H1 (cell line): ENCODE data around the gene DNAH10. TPM values are rescaled to one million over a fixed set of nuclear protein-coding genes. Genes with fewer than 3 reads are reported as not detected.

Experiments used
- CTCF ChIA-PET: fragments of 300-600 bp; sonication (Branson Sonifier 250); formaldehyde crosslinking; loops from one replicate; lab custom pipeline; 2021; ENCODE audit not compliant: partially characterized antibody; lab: Charles Lee
- POLR2A ChIA-PET: fragments of 300-600 bp; sonication (Branson Sonifier 250); formaldehyde crosslinking; loops from one replicate; lab custom pipeline; 2021; ENCODE audit warnings: inconsistent platforms; ENCODE audit not compliant: partially characterized antibody; lab: Charles Lee
- DNase-seq, 2 experiments: peaks; one replicate each; pipeline versions ENCODE4 v3.0.0 to v3.0.0-alpha.2; 2010 to 2022; ENCODE audit warnings: low spot score in 2 of 2, low read depth in 1 of 2, mixed read lengths in 1 of 2
- FAIRE-seq: peaks from 2 replicates; lab custom pipeline; 2011; peaks lifted over from hg19 to GRCh38; lab: Jason Lieb, UNC
- H2AFZ ChIP-seq: 2 replicates; pipeline ENCODE4 v1.8.1; 2012; ENCODE audit warnings: low read length, inconsistent platforms
- H2AK5ac ChIP-seq: 2 replicates; pipeline ENCODE4 v1.6.1; 2013; ENCODE audit warnings: low read depth, low read length
- H2BK120ac ChIP-seq: replicated peaks from 2 replicates; pipeline ENCODE3; 2013; ENCODE audit warnings: low read depth, low read length, inconsistent platforms
- H2BK12ac ChIP-seq: 2 replicates; pipeline ENCODE4 v1.6.1; 2013; ENCODE audit warnings: low read depth, low read length
- H2BK15ac ChIP-seq: 2 replicates; pipeline ENCODE4 v1.6.1; 2013; ENCODE audit warnings: low read length
- H2BK20ac ChIP-seq: 2 replicates; pipeline ENCODE4 v1.6.1; 2013; ENCODE audit warnings: low read length
- H2BK5ac ChIP-seq: 2 replicates; pipeline ENCODE4 v1.6.1; 2013; ENCODE audit warnings: low read depth, low read length
- H3K14ac ChIP-seq: 2 replicates; pipeline ENCODE4 v1.6.1; 2013; ENCODE audit warnings: inconsistent platforms; ENCODE audit not compliant: insufficient read length
- H3K18ac ChIP-seq: 2 replicates; pipeline ENCODE4 v1.6.1; 2013; ENCODE audit warnings: low read length; ENCODE audit errors: extremely low read depth
- H3K23ac ChIP-seq: 2 replicates; pipeline ENCODE4 v1.6.1; 2013; ENCODE audit warnings: inconsistent platforms; ENCODE audit not compliant: insufficient read length
- H3K23me2 ChIP-seq: 2 replicates; pipeline ENCODE4 v1.6.1; 2013; ENCODE audit warnings: low read depth, low read length
- H3K27ac ChIP-seq: 2 replicates; pipeline ENCODE4 v1.6.1; 2011; ENCODE audit warnings: low read depth, low read length, inconsistent platforms
- H3K27me3 ChIP-seq, 4 experiments: replicated peaks in 1 of 4; 1 replicate in 1 of 4; 2 replicates in 3 of 4; pipeline versions ENCODE4 v1.6.1 to v1.8.1; 2011 to 2013; ENCODE audit warnings: low read length in 3 of 4, mild to moderate bottlenecking in 3 of 4, inconsistent platforms in 2 of 4, mixed read lengths in 2 of 4, moderate library complexity in 1 of 4; ENCODE audit not compliant: control insufficient read depth in 3 of 4, insufficient read depth in 3 of 4; ENCODE audit errors: extremely low read depth in 1 of 4
- H3K36me3 ChIP-seq, 4 experiments: 2 replicates each; pipeline versions ENCODE4 v1.6.1 to v1.8.1; 2011 to 2013; ENCODE audit warnings: mild to moderate bottlenecking in 4 of 4, low read length in 3 of 4, moderate library complexity in 2 of 4, control low read depth in 1 of 4, inconsistent platforms in 1 of 4; ENCODE audit not compliant: insufficient read depth in 4 of 4, control insufficient read depth in 2 of 4
- H3K4ac ChIP-seq: replicated peaks from 2 replicates; pipeline ENCODE3; 2013; ENCODE audit warnings: low read length, low read depth, mixed read lengths, inconsistent platforms; ENCODE audit not compliant: insufficient read length
- H3K4me1 ChIP-seq, 4 experiments: replicated peaks in 1 of 4; 1 replicate in 1 of 4; 2 replicates in 3 of 4; pipeline versions ENCODE4 v1.6.1 to v1.8.1; 2011 to 2013; ENCODE audit warnings: low read length in 3 of 4, inconsistent platforms in 2 of 4, mixed read lengths in 1 of 4; ENCODE audit not compliant: insufficient read depth in 4 of 4, control insufficient read depth in 3 of 4
- H3K4me2 ChIP-seq, 2 experiments: 2 replicates each; pipeline versions ENCODE4 v1.6.1 to v1.8.1; 2011 to 2013; ENCODE audit warnings: low read depth in 2 of 2, low read length in 2 of 2, control low read depth in 1 of 2, inconsistent platforms in 1 of 2, mild to moderate bottlenecking in 1 of 2; ENCODE audit not compliant: insufficient read depth in 1 of 2
- H3K4me3 ChIP-seq, 4 experiments: fragments of 200-600, 300-600 bp in 1 of 4; sonication (generic), shearing (Covaris generic), sonication (Bioruptor Twin) in 1 of 4; 2 replicates each; pipeline versions ENCODE4 v1.5.1 to v1.8.1; 2011 to 2016; ENCODE audit warnings: low read length in 4 of 4, low read depth in 3 of 4, control low read depth in 2 of 4, inconsistent platforms in 2 of 4, mild to moderate bottlenecking in 2 of 4, mixed read lengths in 1 of 4, moderate library complexity in 1 of 4; ENCODE audit not compliant: insufficient read depth in 2 of 4; ENCODE audit errors: extremely low read depth in 1 of 4
- H3K56ac ChIP-seq: replicated peaks from 2 replicates; pipeline ENCODE3; 2013; ENCODE audit warnings: low read depth, mild to moderate bottlenecking, mixed read lengths, low read length, inconsistent platforms; ENCODE audit not compliant: insufficient read length
- H3K79me1 ChIP-seq: 2 replicates; pipeline ENCODE4 v1.6.1; 2013; ENCODE audit warnings: low read depth, low read length, control low read depth
- H3K79me2 ChIP-seq, 2 experiments: 2 replicates each; pipeline versions ENCODE4 v1.6.1 to v1.8.1; 2012 to 2013; ENCODE audit warnings: low read length in 2 of 2, mild to moderate bottlenecking in 2 of 2, inconsistent platforms in 1 of 2; ENCODE audit not compliant: insufficient read depth in 2 of 2, control insufficient read depth in 1 of 2
- H3K9ac ChIP-seq, 4 experiments: replicated peaks in 1 of 4; 1 replicate in 1 of 4; 2 replicates in 3 of 4; pipeline versions ENCODE4 v1.6.1 to v1.8.1; 2011 to 2013; ENCODE audit warnings: low read depth in 3 of 4, low read length in 3 of 4, control low read depth in 2 of 4, mild to moderate bottlenecking in 2 of 4, moderate library complexity in 2 of 4, inconsistent platforms in 1 of 4; ENCODE audit errors: extremely low read depth in 1 of 4
- H3K9me3 ChIP-seq, 2 experiments: 2 replicates each; pipeline versions ENCODE4 v1.6.1 to v1.8.1; 2012 to 2013; ENCODE audit warnings: mild to moderate bottlenecking in 2 of 2, moderate library complexity in 2 of 2, control low read depth in 1 of 2, inconsistent platforms in 1 of 2, low read depth in 1 of 2, low read length in 1 of 2, mixed read lengths in 1 of 2; ENCODE audit not compliant: insufficient read depth in 2 of 2
- H4K20me1 ChIP-seq, 2 experiments: replicated peaks in 1 of 2; 2 replicates each; pipeline versions ENCODE3 to v1.8.1; 2011 to 2013; ENCODE audit warnings: inconsistent platforms in 2 of 2, low read length in 2 of 2, mild to moderate bottlenecking in 1 of 2; ENCODE audit not compliant: insufficient read depth in 2 of 2, control insufficient read depth in 1 of 2
- H4K5ac ChIP-seq: 2 replicates; pipeline ENCODE4 v1.6.1; 2013; ENCODE audit warnings: low read length, low read depth, mixed read lengths, inconsistent platforms; ENCODE audit not compliant: insufficient read length
- H4K8ac ChIP-seq: 2 replicates; pipeline ENCODE4 v1.8.0; 2013; ENCODE audit warnings: mild to moderate bottlenecking, moderate library complexity, low read length, inconsistent platforms; ENCODE audit not compliant: insufficient read depth; ENCODE audit errors: extremely low read depth
- H4K91ac ChIP-seq: replicated peaks from 2 replicates; pipeline ENCODE3; 2013; ENCODE audit warnings: low read length, mixed read lengths, inconsistent platforms; ENCODE audit not compliant: insufficient read length
- CHD1 ChIP-seq: IDR thresholded peaks from 2 replicates; pipeline ENCODE4 v1.6.1; 2012; ENCODE audit warnings: low read depth, low read length, improper control_type of control experiment
- GABPA ChIP-seq: IDR thresholded peaks from 2 replicates; pipeline ENCODE4 v1.6.1; 2011; ENCODE audit warnings: mild to moderate bottlenecking, low read length, moderate library complexity, borderline replicate concordance; ENCODE audit not compliant: insufficient read depth
- HDAC6 ChIP-seq: IDR thresholded peaks from one replicate; pipeline ENCODE4 v1.7.1; 2012; ENCODE audit warnings: low read depth, mild to moderate bottlenecking, inconsistent platforms, low read length, moderate library complexity
- MAFK ChIP-seq: IDR thresholded peaks from 2 replicates; pipeline ENCODE4 v1.6.1; 2012; ENCODE audit warnings: low read depth, mild to moderate bottlenecking, improper control_type of control experiment, low read length
- NRF1 ChIP-seq: IDR thresholded peaks from 2 replicates; pipeline ENCODE4 v1.6.1; 2011; ENCODE audit warnings: mild to moderate bottlenecking, low read depth, low read length, improper control_type of control experiment
- RBBP5 ChIP-seq: IDR thresholded peaks from 2 replicates; pipeline ENCODE4 v1.7.1; 2012; ENCODE audit warnings: low read depth, mild to moderate bottlenecking, inconsistent platforms, low read length, moderate library complexity, borderline replicate concordance
- RNF2 ChIP-seq: fragments of 200-900, 300-1000 bp; sonication (generic); IDR thresholded peaks from 2 replicates; pipeline ENCODE4 v1.7.1; 2016; ENCODE audit warnings: borderline replicate concordance, low read depth, mild to moderate bottlenecking, antibody characterized with exemption, low read length; ENCODE audit not compliant: poor library complexity, severe bottlenecking; ENCODE audit errors: missing control alignments
- WGBS, 2 experiments: shearing (Covaris generic) in 1 of 2; methylation state at CpG; one replicate each; pipeline versions ENCODE4 v1.1.6 to v1.1.7; 2013 to 2015; ENCODE audit warnings: low lambda C conversion rate in 2 of 2, mixed read lengths in 2 of 2, inconsistent platforms in 1 of 2, low coverage in 1 of 2, missing lambda C conversion rate in 1 of 2; ENCODE audit not compliant: insufficient replicate concordance in 2 of 2, insufficient coverage in 1 of 2, insufficient read length in 1 of 2; ENCODE audit errors: extremely low coverage in 1 of 2, missing lambda C conversion rate in 1 of 2; 5-methylcytosine and 5-hydroxymethylcytosine counted together
- polyA plus RNA-seq, 7 experiments: library from polyadenylated mRNA; depleted of rRNA in 3 of 7; stranded (reverse) in 5 of 7; unstranded in 2 of 7; fragments of >200 nt in 5 of 7; fragments of 200-250 nt in 2 of 7; gene quantifications; 1 replicate in 5 of 7; 2 replicates in 1 of 7; 4 replicates in 1 of 7; pipeline versions ENCODE4 v1.2.1 to v1.2.3, GENCODE V29; 2011 to 2013; ENCODE audit warnings: missing spikeins in 2 of 7, mixed read lengths in 2 of 7
- total RNA-seq: library from RNA; stranded (reverse); fragmentation: NEBNext Ultra II Directional; extraction: Animal tissue kit (Norgen Biotek cat#: 25700); gene quantifications from 2 replicates; pipeline ENCODE4 v1.2.1, GENCODE V29; 2021
- TF ChIP-seq, protein P1 (sequence below): IDR thresholded peaks from 2 replicates; pipeline ENCODE4 v1.6.1; 2011; ENCODE audit warnings: low read depth, mild to moderate bottlenecking, low read length; ENCODE audit not compliant: insufficient read depth
- TF ChIP-seq, protein P2 (sequence below): IDR thresholded peaks from 2 replicates; pipeline ENCODE4 v1.6.1; 2011; ENCODE audit warnings: low read length, improper control_type of control experiment

DNAH10 gene
- total and polyA plus RNA-seq, 2 of the 8 experiments (the other 6 are each of a cell fraction or from before 2014, with no cell fraction given), result 0.02 to 0.24 TPM

DNA sequence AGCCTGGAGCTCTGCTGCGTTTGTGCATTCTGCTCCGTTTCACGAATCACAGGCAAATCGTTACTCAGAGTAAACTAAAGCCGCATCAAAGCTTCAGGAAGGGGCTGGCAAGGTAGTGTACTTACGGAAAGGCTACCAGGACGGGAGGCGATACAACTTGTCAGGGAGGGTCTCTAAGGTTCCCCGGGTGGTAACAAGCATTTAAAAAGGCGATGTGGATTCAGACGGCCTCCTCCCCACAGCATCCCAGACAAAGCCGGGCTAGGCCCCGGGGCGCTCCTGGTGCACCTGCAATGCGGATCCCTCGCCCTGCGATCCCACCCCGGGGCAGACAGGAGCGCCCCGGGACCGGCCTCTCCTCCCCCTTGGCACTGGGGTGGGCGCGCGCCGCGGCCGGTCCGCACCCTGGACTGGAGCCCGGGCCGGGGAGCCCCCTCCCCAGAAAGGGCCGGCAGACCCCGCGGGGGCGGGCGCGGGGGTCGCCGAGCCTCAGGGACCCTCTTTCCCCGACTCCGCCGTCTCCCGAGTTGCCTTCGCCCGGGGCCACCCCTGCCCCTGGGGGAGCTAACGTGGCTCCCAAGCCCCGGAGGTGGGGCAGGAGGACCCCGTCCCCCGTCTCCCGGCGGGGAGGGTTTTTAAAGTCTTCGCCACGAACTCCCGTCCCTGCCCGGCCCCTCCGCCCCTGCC lies 209.8 kb downstream of the DNAH10 start:
- Histone ChIP-seq H4K5ac (no peak overlapping the region), H3K79me1 (no peaks in the 10 kb centered on the region), H3K4ac (no peak overlapping the region), H2BK12ac (no peak overlapping the region), H3K14ac (no peak overlapping the region), H2AK5ac (no peak overlapping the region), H3K4me3 (peak overlapping the region; percentile 32 to 60 (median 38)), H3K18ac (no peak overlapping the region), H3K9me3 (no peaks in the 10 kb centered on the region), H2BK20ac (no peak overlapping the region), H2BK120ac (no peak overlapping the region), H3K23me2 (peaks cover 5% of the 10 kb centered on the region; the same call in 1 of the 2 replicates), H4K91ac (no peak overlapping the region), H2AFZ (no peak overlapping the region), H3K9ac (no peak overlapping the region), H4K20me1 (peaks cover 23 to 34% of the 10 kb centered on the region in 2 experiments), H3K56ac (no peak overlapping the region), H3K27me3 (peaks cover 43 to 68% (median 60%) of the 10 kb centered on the region in 4 experiments), H2BK15ac (no peak overlapping the region), H3K23ac (no peak overlapping the region), H3K36me3 (peaks cover 0 to 5% (median 0%) of the 10 kb centered on the region in 4 experiments; a peak in 2 of 8 replicates), H3K27ac (no peak overlapping the region), H3K4me2 (peak overlapping the region; percentile 30 to 65; a peak in 3 of 4 replicates), H4K8ac (no peak overlapping the region; the same call in 1 of the 2 replicates), H3K79me2 (no peaks in the 10 kb centered on the region), H3K4me1 (peaks cover 3 to 8% (median 5%) of the 10 kb centered on the region in 4 experiments; a peak in 6 of 7 replicates), H2BK5ac (no peak overlapping the region)
- 2% methylated on average over 12 of the region's 55 CpGs; no CpG with 5 or more reads in 1 of the 2 experiments for WGBS, 2 experiments
- ChIA-PET POLR2A (interaction anchor here (0.8 to 0.9 kb wide), 2 partner anchors 8 to 19 kb away, joined by 3 read pairs; no protein-coding TSS in a partner anchor), CTCF (interaction anchor here (0.8 kb wide), 1 partner anchor 33 kb away, joined by 5 read pairs; no protein-coding TSS in a partner anchor)
- DNase-seq (peak; percentile 80 to 85), FAIRE-seq (peak; percentile 94)
- TF ChIP-seq GABPA (no peak), NRF1 (no peak), CHD1 (no peak), RBBP5 (no peak), HDAC6 (peak; percentile 85), MAFK (no peak), RNF2 (peak; percentile 67)
- TF ChIP-seq, protein P1, sequence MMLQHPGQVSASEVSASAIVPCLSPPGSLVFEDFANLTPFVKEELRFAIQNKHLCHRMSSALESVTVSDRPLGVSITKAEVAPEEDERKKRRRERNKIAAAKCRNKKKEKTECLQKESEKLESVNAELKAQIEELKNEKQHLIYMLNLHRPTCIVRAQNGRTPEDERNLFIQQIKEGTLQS, result no peak
- TF ChIP-seq, protein P2, sequence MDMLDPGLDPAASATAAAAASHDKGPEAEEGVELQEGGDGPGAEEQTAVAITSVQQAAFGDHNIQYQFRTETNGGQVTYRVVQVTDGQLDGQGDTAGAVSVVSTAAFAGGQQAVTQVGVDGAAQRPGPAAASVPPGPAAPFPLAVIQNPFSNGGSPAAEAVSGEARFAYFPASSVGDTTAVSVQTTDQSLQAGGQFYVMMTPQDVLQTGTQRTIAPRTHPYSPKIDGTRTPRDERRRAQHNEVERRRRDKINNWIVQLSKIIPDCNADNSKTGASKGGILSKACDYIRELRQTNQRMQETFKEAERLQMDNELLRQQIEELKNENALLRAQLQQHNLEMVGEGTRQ, result no peak
